HepG2 (cell line): ENCODE data around the gene RASAL1. TPM values are rescaled to one million over a fixed set of nuclear protein-coding genes. Genes with fewer than 3 reads are reported as not detected.

Experiments
- BORCS8-MEF2B ChIP-seq: sonication (generic); formaldehyde crosslinking; IDR thresholded peaks from 2 replicates; pipeline ENCODE4 v1.8.0; 2022; ENCODE audit warnings: mild to moderate bottlenecking, missing genetic modification reagents
- GATAD1 ChIP-seq: IDR thresholded peaks from 2 replicates; pipeline ENCODE4 v1.6.1; 2016; ENCODE audit warnings: missing genetic modification reagents, missing compliant biosample characterization
- HDAC2 ChIP-seq: sonication (generic); formaldehyde crosslinking; IDR thresholded peaks from 2 replicates; pipeline ENCODE4 v1.4.0; 2020; ENCODE audit warnings: missing genetic modification reagents
- JARID2 ChIP-seq: sonication (generic); formaldehyde crosslinking; IDR thresholded peaks from 2 replicates; pipeline ENCODE4 v1.8.1; 2023; ENCODE audit warnings: missing genetic modification reagents, inconsistent platforms; ENCODE audit not compliant: insufficient replicate concordance
- MTF1 ChIP-seq: sonication (generic); formaldehyde crosslinking; IDR thresholded peaks from 2 replicates; pipeline ENCODE4 v1.5.0; 2020; ENCODE audit warnings: missing genetic modification reagents
- MZF1 ChIP-seq: sonication (generic); formaldehyde crosslinking; IDR thresholded peaks from 2 replicates; pipeline ENCODE4 v1.8.1; 2023; ENCODE audit warnings: mild to moderate bottlenecking, missing genetic modification reagents, borderline replicate concordance
- NFATC3 ChIP-seq: sonication (generic); formaldehyde crosslinking; IDR thresholded peaks from 2 replicates; pipeline ENCODE4 v1.5.1; 2020; ENCODE audit warnings: mild to moderate bottlenecking, missing genetic modification reagents
- POLR2AphosphoS5 ChIP-seq: IDR thresholded peaks from 2 replicates; pipeline ENCODE4 v1.6.1; 2012; ENCODE audit warnings: low read depth, low read length
- ZNF263 ChIP-seq: sonication (generic); formaldehyde crosslinking; IDR thresholded peaks from 2 replicates; pipeline ENCODE4 v1.4.0; 2020; ENCODE audit warnings: missing genetic modification reagents
- ZNF33B ChIP-seq: sonication (generic); formaldehyde crosslinking; IDR thresholded peaks from 2 replicates; pipeline ENCODE4 v1.5.1; 2020; ENCODE audit warnings: mild to moderate bottlenecking, missing genetic modification reagents
- ZNF407 ChIP-seq: sonication (generic); formaldehyde crosslinking; IDR thresholded peaks from one replicate; pipeline ENCODE4 v1.5.1; 2020; ENCODE audit warnings: mild to moderate bottlenecking, missing genetic modification reagents; ENCODE audit errors: not compliant biosample characterization
- polyA plus RNA-seq, 8 experiments: library from polyadenylated mRNA; depleted of rRNA in 3 of 8; stranded (reverse) in 7 of 8; unstranded in 1 of 8; fragments of >200 nt; fragmentation: Illumina TruSeq in 4 of 8; extraction: Trizol in 4 of 8; gene quantifications; 2 replicates each; pipeline versions ENCODE4 v1.2.1 to v1.2.3, GENCODE V29; 2011 to 2016; ENCODE audit warnings: low read depth in 4 of 8, missing spikeins in 1 of 8, mixed read lengths in 1 of 8; ENCODE audit not compliant: insufficient read depth in 1 of 8
- total RNA-seq, 5 experiments: library from RNA; depleted of rRNA; stranded (reverse); fragments of >200 nt; fragmentation: Illumina TruSeq; extraction: Trizol; gene quantifications; 2 replicates each; pipeline ENCODE4 v1.2.3, GENCODE V29; 2016; ENCODE audit warnings: low read depth in 1 of 5
- TF ChIP-seq, protein P1 (sequence below), 2 experiments: fragments of 450-650 bp in 1 of 2; sonication (generic) in 1 of 2; formaldehyde crosslinking; IDR thresholded peaks; 2 replicates each; pipeline versions ENCODE4 v1.5.0 to v1.8.0; 2020 to 2022; ENCODE audit warnings: mild to moderate bottlenecking in 1 of 2, missing genetic modification reagents in 1 of 2
- TF ChIP-seq, protein P2 (sequence below): sonication (generic); formaldehyde crosslinking; IDR thresholded peaks from 2 replicates; pipeline ENCODE4 v1.4.0; 2020; ENCODE audit warnings: mild to moderate bottlenecking, missing genetic modification reagents
- TF ChIP-seq, protein P3 (sequence below): IDR thresholded peaks from 2 replicates; pipeline ENCODE4 v1.6.1; 2018; ENCODE audit warnings: missing genetic modification reagents, mild to moderate bottlenecking, missing compliant biosample characterization

Gene RASAL1
- total and polyA plus RNA-seq, 2 of the 13 experiments (the other 11 are each of a cell fraction or from before 2014, with no cell fraction given), result not detected

GRCh38 chr12:113152835-113153814 is 17.6 kb upstream of the RASAL1 start (continued):
- peak; percentile 68; the same call in 1 of the 2 replicates for TF ChIP-seq ZNF33B
- no peak for TF ChIP-seq BORCS8-MEF2B (CRISPR knock-in tag)
- TF ChIP-seq, protein P1, sequence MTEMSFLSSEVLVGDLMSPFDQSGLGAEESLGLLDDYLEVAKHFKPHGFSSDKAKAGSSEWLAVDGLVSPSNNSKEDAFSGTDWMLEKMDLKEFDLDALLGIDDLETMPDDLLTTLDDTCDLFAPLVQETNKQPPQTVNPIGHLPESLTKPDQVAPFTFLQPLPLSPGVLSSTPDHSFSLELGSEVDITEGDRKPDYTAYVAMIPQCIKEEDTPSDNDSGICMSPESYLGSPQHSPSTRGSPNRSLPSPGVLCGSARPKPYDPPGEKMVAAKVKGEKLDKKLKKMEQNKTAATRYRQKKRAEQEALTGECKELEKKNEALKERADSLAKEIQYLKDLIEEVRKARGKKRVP (CRISPR knock-in tag; IDR thresholded peaks at IDR 0.05), result no peak
- no peak for TF ChIP-seq JARID2 (CRISPR knock-in tag)
- no peak for TF ChIP-seq POLR2AphosphoS5
- TF ChIP-seq ZNF263 (CRISPR knock-in tag), result 0 out of 2 replicates have a peak, but pooled peaks have one; percentile 29
- TF ChIP-seq MZF1 (CRISPR knock-in tag), result no peak
- TF ChIP-seq, protein P2, sequence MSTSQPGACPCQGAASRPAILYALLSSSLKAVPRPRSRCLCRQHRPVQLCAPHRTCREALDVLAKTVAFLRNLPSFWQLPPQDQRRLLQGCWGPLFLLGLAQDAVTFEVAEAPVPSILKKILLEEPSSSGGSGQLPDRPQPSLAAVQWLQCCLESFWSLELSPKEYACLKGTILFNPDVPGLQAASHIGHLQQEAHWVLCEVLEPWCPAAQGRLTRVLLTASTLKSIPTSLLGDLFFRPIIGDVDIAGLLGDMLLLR (CRISPR knock-in tag), result no peak
- TF ChIP-seq, protein P3, sequence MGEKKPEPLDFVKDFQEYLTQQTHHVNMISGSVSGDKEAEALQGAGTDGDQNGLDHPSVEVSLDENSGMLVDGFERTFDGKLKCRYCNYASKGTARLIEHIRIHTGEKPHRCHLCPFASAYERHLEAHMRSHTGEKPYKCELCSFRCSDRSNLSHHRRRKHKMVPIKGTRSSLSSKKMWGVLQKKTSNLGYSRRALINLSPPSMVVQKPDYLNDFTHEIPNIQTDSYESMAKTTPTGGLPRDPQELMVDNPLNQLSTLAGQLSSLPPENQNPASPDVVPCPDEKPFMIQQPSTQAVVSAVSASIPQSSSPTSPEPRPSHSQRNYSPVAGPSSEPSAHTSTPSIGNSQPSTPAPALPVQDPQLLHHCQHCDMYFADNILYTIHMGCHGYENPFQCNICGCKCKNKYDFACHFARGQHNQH (CRISPR knock-in tag), result no peak
- no peak for TF ChIP-seq HDAC2
- no peak for TF ChIP-seq MTF1
- TF ChIP-seq NFATC3, result no peak
- TF ChIP-seq ZNF407, result no peak
- no peak for TF ChIP-seq GATAD1 (CRISPR knock-in tag)
